Esophagus muscularis mucosa (tissue), 3 donors: ENCODE measurements around the gene YWHAG.

Experiments
- CTCF ChIP-seq, 3 experiments: fragments of 200-600 bp in 2 of 3; fragments of 450-650 bp in 1 of 3; sonication (generic) in 2 of 3; IDR thresholded peaks; one replicate each; pipeline ENCODE4 v1.5.1; 2017 to 2019; ENCODE audit warnings: antibody characterized with exemption in 3 of 3, mild to moderate bottlenecking in 2 of 3, moderate library complexity in 1 of 3
- POLR2A ChIP-seq: fragments of 450-650 bp; IDR thresholded peaks from one replicate; pipeline ENCODE4 v1.6.1; 2017; ENCODE audit warnings: antibody characterized with exemption, moderate library complexity, mild to moderate bottlenecking, low read depth

DNA sequence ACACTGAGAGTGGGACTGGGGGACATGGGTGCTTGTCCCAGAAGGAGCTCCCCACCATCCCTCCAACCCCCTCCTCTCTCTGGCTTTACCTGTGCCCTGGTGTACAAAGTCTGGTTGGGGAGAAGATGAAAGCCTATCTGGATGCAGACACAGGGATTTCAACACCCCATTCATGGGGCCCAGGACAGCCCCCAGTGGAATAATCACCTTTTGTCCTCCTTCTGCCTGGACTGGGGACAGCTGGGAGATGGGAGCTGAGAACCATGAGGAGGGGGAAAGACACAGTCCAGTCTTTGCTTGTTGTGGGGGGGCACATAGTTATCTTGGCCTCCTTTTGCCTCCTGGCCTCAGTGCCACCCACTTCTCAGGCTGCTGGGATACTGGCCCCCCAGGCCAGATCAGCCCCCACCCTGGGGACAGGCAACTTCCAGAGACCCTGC lies 49.4 kb upstream of the YWHAG start:
- TF ChIP-seq CTCF (IDR thresholded peaks at IDR 0.05) = no peak
- TF ChIP-seq POLR2A = no peak
